ENCODE data around the gene DHDDS. TPM values are rescaled to one million over a fixed set of nuclear protein-coding genes. Genes with fewer than 3 reads are reported as not detected.

The DHDDS gene
- total and polyA plus RNA-seq, 2 of the 13 experiments (the other 11 are each of a cell fraction or from before 2014, with no cell fraction given), result 18.9 to 28.3 TPM

DNA sequence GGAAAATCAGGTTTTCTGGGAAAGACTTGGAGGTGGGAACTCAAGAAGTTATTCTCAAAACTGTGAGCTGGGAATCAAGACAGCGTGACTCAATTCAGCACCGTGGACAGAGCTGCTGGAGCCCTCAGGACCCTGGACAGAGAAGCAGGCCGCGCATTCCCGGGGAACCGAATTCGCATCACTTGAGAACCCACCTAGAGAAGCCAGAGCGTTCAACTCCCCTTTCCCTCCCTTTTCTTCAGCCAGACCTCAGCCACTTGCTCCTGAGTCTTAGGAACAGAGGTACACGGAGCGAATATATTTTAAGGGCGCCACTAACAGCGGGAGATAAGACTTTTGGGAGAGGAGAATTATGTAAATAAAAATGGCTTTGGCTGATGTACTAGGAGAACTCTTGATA lies 23.5 kb upstream of the DHDDS start (continued):
- TF ChIP-seq ZNF142 (CRISPR knock-in tag; IDR thresholded peaks at IDR 0.05) (peak; percentile 99), CEBPB (IDR thresholded peaks at IDR 0.05; ENCODE audit: borderline replicate concordance, low read depth, low read length) (no peak), SP2 (CRISPR knock-in tag; IDR thresholded peaks at IDR 0.05) (peak; percentile 74), GABPA (IDR thresholded peaks at IDR 0.05; ENCODE audit: low read depth, low read length) (no peak), GABPA (CRISPR knock-in tag; IDR thresholded peaks at IDR 0.05; ENCODE audit: low read depth) (peak; percentile 80), HNRNPK (IDR thresholded peaks at IDR 0.05; ENCODE audit: low read depth, low read length, poor library complexity, severe bottlenecking) (no peak), ZNF468 (CRISPR knock-in tag; IDR thresholded peaks at IDR 0.05) (peak; percentile 100), ZNF562 (CRISPR knock-in tag; IDR thresholded peaks at IDR 0.05; ENCODE audit: borderline replicate concordance) (peak; percentile 95; the same call in 1 of the 2 replicates), CENPX (CRISPR knock-in tag; IDR thresholded peaks at IDR 0.05) (peak; percentile 96), ZNF761 (CRISPR knock-in tag; conservative IDR thresholded peaks at IDR 0.05) (peak; percentile 99), U2AF1 (optimal IDR thresholded peaks at IDR 0.05; ENCODE audit: low read depth, low read length) (no peak), ZBTB7A (CRISPR knock-in tag; IDR thresholded peaks at IDR 0.05) (peak; percentile 99), ZSCAN30 (CRISPR knock-in tag; IDR thresholded peaks at IDR 0.05) (peak; percentile 100), SNAI1 (CRISPR knock-in tag; IDR thresholded peaks at IDR 0.05; ENCODE audit: borderline replicate concordance) (peak; percentile 100), ZNF605 (CRISPR knock-in tag; IDR thresholded peaks at IDR 0.05) (peak; percentile 100)
- TF ChIP-seq, protein P1, sequence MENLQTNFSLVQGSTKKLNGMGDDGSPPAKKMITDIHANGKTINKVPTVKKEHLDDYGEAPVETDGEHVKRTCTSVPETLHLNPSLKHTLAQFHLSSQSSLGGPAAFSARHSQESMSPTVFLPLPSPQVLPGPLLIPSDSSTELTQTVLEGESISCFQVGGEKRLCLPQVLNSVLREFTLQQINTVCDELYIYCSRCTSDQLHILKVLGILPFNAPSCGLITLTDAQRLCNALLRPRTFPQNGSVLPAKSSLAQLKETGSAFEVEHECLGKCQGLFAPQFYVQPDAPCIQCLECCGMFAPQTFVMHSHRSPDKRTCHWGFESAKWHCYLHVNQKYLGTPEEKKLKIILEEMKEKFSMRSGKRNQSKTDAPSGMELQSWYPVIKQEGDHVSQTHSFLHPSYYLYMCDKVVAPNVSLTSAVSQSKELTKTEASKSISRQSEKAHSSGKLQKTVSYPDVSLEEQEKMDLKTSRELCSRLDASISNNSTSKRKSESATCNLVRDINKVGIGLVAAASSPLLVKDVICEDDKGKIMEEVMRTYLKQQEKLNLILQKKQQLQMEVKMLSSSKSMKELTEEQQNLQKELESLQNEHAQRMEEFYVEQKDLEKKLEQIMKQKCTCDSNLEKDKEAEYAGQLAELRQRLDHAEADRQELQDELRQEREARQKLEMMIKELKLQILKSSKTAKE (CRISPR knock-in tag; IDR thresholded peaks at IDR 0.05; ENCODE audit: borderline replicate concordance), result peak; percentile 95
- TF ChIP-seq, protein P2, sequence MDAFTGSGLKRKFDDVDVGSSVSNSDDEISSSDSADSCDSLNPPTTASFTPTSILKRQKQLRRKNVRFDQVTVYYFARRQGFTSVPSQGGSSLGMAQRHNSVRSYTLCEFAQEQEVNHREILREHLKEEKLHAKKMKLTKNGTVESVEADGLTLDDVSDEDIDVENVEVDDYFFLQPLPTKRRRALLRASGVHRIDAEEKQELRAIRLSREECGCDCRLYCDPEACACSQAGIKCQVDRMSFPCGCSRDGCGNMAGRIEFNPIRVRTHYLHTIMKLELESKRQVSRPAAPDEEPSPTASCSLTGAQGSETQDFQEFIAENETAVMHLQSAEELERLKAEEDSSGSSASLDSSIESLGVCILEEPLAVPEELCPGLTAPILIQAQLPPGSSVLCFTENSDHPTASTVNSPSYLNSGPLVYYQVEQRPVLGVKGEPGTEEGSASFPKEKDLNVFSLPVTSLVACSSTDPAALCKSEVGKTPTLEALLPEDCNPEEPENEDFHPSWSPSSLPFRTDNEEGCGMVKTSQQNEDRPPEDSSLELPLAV (CRISPR knock-in tag; conservative IDR thresholded peaks at IDR 0.05; ENCODE audit: low read depth), result peak; percentile 99
- TF ChIP-seq, protein P3, sequence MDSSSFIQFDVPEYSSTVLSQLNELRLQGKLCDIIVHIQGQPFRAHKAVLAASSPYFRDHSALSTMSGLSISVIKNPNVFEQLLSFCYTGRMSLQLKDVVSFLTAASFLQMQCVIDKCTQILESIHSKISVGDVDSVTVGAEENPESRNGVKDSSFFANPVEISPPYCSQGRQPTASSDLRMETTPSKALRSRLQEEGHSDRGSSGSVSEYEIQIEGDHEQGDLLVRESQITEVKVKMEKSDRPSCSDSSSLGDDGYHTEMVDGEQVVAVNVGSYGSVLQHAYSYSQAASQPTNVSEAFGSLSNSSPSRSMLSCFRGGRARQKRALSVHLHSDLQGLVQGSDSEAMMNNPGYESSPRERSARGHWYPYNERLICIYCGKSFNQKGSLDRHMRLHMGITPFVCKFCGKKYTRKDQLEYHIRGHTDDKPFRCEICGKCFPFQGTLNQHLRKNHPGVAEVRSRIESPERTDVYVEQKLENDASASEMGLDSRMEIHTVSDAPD (CRISPR knock-in tag; IDR thresholded peaks at IDR 0.05), result peak; percentile 97
